Measurements from ENCODE around the gene ZDBF2. TPM values are rescaled to one million over a fixed set of nuclear protein-coding genes. Genes with fewer than 3 reads are reported as not detected.

ZDBF2 gene
- total RNA-seq, 2 experiments from 2014 or later, result 3.2 to 4.3 TPM

DNA sequence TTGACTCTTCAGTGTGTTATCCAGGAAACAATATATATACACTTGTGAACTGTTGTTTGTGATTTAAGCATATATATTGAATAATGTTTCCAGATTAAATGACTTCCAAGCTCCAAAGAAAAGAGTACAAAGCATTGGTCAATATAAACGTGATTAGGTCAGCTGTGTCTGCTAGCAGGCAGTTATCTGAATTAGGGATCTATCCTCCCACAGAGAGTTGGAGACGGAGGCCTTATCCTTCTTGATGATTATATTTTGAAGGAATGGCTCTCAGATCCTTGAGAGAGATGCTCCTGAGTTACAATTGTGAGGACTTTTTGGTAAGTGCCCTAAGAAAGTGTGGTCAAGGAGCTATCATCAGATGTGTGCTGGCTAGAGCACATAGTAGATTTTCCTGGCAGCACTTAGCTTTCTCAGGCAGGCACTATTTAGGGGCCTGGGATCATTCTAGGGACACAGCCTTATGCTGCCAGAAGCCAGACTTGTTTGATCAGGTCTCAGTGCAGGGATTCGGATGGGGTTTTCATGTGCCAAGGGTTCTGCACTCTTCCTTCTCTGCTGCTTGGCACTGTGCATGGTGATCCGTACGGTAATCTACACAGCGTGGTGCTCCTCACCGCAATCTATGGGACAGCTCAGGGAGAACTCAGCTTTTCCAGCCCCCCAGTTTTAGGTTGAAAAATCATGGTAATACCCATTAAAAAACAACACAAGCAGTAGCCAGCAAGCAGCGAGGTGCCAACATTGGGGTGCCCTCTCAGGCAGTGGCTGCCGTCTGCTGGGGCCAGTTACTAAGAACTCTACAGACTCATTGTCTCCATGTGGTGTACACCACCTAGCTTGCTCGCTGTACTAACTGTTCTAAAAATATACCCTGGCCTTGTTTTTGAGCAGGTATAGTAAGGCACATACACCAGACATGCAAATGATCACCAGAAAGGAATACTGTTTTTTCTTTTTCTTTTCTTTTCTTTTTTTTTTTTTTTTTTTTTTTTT lies 8.0 kb upstream of the ZDBF2 start:
- POLR2A ChIA-PET, result no interaction called here
- no peaks in the 10 kb centered on the region for H3K4me1 Mint-ChIP-seq (ENCODE audit: low read depth)
- no peak for ATAC-seq

DNA sequence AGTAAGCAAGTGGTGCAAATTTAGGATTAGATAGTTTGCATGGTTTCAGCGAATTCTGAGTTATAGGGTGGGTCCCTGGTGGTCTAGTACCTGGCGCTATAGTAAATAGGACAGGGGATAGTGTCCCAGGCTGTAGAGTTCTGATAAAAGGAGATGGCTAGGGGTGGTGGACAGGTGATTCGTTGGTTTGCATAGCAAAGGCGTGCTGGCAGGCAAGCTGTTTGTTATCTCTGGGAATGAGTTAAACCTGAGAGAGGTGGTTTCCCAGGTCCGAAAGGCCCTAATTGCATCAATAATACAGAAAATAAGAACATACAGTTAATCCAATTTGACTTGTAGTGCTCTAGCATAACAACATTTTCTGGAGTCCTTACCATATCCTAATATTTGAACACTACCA lies 6.9 kb upstream of the ZDBF2 start:
- Mint-ChIP-seq H3K9me3 (ENCODE audit: insufficient read depth) (no peaks in the 10 kb centered on the region), H3K36me3 (ENCODE audit: low read depth) (peaks cover 2% of the 10 kb centered on the region), H3K4me1 (ENCODE audit: low read depth) (no peaks in the 10 kb centered on the region), H3K27ac (no peak overlapping the region), H3K27me3 (ENCODE audit: low read depth) (peaks cover 61% of the 10 kb centered on the region), H3K4me3 (no peak overlapping the region)
- ChIA-PET POLR2A (no interaction called here), CTCF (no interaction called here)
- DNase-seq, result no peak
- ATAC-seq, result no peak

More for the DNA sequence above, 8.0 kb upstream of the ZDBF2 start:
- H3K9me3 Mint-ChIP-seq (ENCODE audit: insufficient read depth), result no peaks in the 10 kb centered on the region
- peaks cover 62% of the 10 kb centered on the region for H3K27me3 Mint-ChIP-seq (ENCODE audit: low read depth)
- CTCF ChIA-PET, result interaction anchor here (1.5 kb wide), 1 partner anchor 11 kb away, joined by 4 read pairs; no protein-coding TSS in a partner anchor
- no peak overlapping the region for H3K27ac Mint-ChIP-seq
- H3K36me3 Mint-ChIP-seq (ENCODE audit: low read depth), result peaks cover 2% of the 10 kb centered on the region
- DNase-seq, result no peak
- no peak overlapping the region for H3K4me3 Mint-ChIP-seq

DNA sequence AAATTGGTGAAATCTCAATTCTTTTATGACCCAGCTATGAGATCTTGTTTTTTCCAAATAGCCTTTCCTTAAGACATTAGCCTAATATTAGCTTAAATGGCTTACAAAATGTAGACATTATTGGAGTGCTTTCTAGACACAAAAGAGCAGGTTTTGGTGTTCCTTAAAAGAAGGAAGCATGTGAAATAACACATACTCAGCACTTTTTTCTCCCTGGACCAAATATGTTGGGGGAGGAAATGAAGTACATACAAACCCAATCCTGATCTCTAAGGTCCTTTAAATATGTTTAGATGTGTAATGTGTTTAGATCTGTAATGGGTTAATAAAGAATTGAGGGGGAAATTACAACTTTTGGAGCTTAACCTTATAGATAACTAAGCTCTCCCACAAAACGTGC lies 3.4 kb upstream of the ZDBF2 start:
- Mint-ChIP-seq H3K27me3 (ENCODE audit: low read depth) (peaks cover 57% of the 10 kb centered on the region), H3K27ac (no peak overlapping the region), H3K4me1 (ENCODE audit: low read depth) (peaks cover 16% of the 10 kb centered on the region), H3K9me3 (ENCODE audit: insufficient read depth) (no peaks in the 10 kb centered on the region), H3K4me3 (no peak overlapping the region), H3K36me3 (ENCODE audit: low read depth) (no peaks in the 10 kb centered on the region)
- ATAC-seq, result no peak
- ChIA-PET CTCF (no interaction called here), POLR2A (no interaction called here)
- no peak for DNase-seq

DNA sequence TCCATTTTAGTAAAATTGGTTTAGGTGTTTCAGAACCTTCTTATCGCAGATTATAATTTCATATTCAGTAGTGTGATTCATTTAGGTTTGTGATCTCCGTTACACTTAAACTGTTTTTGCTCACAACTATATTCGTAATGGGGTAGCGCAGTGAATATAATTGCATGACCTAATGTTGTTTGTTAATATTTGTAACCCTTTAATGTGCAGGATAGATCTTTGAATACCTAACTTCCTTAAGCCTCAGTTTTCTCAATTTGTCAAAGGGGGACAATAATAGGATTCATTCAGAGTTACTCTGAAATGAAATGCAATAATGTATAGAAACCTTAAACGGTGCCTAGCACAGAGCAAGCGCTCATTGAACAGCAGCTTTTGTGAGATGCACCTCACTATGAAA lies 558 bp upstream of the ZDBF2 start:
- ATAC-seq (no peak), DNase-seq (no peak)
- H3K9me3 Mint-ChIP-seq (ENCODE audit: insufficient read depth), result no peaks in the 10 kb centered on the region
- no peak overlapping the region for H3K27ac Mint-ChIP-seq
- no peaks in the 10 kb centered on the region for H3K36me3 Mint-ChIP-seq (ENCODE audit: low read depth)
- peaks cover 18% of the 10 kb centered on the region for H3K4me1 Mint-ChIP-seq (ENCODE audit: low read depth)
- peaks cover 46% of the 10 kb centered on the region for H3K27me3 Mint-ChIP-seq (ENCODE audit: low read depth)
- POLR2A ChIA-PET, result interaction anchor here (1.2 to 1.4 kb wide), 2 partner anchors 112 to 174 kb away, joined by 3 to 5 read pairs; no protein-coding TSS in a partner anchor
- peak overlapping the region; percentile 81 for H3K4me3 Mint-ChIP-seq
- CTCF ChIA-PET, result interaction anchor here (1.0 kb wide), 1 partner anchor 11 kb away, joined by 4 read pairs; no protein-coding TSS in a partner anchor

DNA sequence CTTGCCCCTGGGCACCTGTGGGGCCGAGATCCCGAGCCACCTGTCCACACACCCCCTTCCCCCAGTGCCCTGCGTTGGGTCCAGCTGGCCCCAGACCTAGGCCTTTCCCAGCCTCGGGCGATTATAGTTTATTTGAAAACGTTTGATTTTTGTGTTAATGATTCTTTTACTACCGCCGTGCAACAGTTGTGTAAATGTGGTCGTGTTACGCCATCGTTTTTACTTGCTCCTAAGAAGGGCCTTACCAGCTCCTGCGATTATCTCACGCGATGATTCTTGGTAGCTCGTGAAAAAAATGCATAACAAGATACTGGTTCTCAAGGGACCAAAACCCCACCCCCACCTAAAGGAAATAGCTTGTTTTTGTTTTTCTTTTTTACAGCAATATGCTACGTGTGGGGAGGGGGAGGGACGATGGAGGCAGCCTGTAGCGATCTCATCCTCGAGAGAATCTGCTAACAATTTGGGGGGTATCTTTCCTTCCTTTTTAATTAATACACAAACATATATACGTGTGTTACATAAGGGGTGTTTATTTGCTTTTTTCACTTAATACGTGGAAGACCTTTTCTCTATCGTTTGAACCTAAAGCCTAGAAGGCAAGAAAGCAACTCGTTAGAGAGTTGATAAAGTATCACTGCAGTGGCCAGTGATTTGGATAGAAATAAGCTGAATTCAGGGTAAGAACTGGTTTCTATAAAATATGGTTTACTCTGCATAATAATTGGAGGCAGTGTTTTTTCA lies 1.0 kb downstream of the ZDBF2 start:
- peak; percentile 34 for DNase-seq
- Mint-ChIP-seq H3K27me3 (ENCODE audit: low read depth) (peaks cover 42% of the 10 kb centered on the region), H3K27ac (peak overlapping the region; percentile 72), H3K36me3 (ENCODE audit: low read depth) (no peaks in the 10 kb centered on the region), H3K4me1 (ENCODE audit: low read depth) (peaks cover 18% of the 10 kb centered on the region), H3K9me3 (ENCODE audit: insufficient read depth) (no peaks in the 10 kb centered on the region), H3K4me3 (peak overlapping the region; percentile 75)
- POLR2A ChIA-PET, result interaction anchor here (1.0 to 1.4 kb wide), 2 partner anchors 114 to 189 kb away, joined by 3 to 5 read pairs; partner anchors contain the start of gene INO80D
- ATAC-seq, result peak; percentile 37
- CTCF ChIA-PET, result no interaction called here

DNA sequence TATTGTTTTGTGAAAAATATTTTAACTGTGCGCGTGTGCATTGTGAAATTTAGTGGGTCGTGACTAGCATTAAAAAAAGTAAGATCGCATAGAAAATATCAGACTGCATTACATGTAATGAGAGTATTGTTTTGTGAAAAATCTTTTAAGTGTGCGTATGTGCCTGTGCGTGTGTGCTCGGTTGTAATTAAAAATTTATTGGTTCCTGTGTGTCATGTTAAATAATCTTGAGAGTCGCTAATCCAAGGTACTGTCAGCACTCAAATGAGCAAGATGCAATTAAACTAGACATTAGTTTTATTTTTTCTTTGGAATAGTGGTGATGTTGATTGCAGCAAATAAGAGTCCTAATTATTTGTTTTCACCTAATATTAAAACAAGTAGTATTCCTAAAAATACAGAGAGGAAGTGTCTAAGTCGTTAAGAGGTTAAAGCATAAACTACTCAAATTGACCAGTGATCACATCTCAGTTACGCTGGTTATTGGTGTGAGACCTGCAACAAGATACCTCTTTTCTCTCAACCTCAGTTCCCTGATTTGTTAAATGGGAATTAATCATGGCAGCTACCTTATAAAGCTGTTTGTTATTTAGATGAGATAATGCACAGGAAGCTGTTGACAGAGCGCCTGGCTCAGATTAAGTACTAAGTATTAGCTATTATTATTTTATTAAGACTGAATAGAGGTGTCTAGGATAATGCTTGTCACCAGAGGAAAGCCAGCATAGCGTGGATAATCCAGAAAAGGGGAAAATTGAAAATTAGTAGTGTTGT lies 1.9 kb downstream of the ZDBF2 start:
- Mint-ChIP-seq H3K36me3 (ENCODE audit: low read depth) (no peaks in the 10 kb centered on the region), H3K4me3 (peak overlapping the region; percentile 75), H3K4me1 (ENCODE audit: low read depth) (peaks cover 18% of the 10 kb centered on the region), H3K27ac (no peak overlapping the region), H3K27me3 (ENCODE audit: low read depth) (peaks cover 40% of the 10 kb centered on the region), H3K9me3 (ENCODE audit: insufficient read depth) (no peaks in the 10 kb centered on the region)
- DNase-seq, result no peak
- ChIA-PET POLR2A (interaction anchor here (1.0 kb wide), 1 partner anchor 190 kb away, joined by 3 read pairs; the partner anchor contains the start of gene INO80D), CTCF (no interaction called here)
- ATAC-seq, result no peak

DNA sequence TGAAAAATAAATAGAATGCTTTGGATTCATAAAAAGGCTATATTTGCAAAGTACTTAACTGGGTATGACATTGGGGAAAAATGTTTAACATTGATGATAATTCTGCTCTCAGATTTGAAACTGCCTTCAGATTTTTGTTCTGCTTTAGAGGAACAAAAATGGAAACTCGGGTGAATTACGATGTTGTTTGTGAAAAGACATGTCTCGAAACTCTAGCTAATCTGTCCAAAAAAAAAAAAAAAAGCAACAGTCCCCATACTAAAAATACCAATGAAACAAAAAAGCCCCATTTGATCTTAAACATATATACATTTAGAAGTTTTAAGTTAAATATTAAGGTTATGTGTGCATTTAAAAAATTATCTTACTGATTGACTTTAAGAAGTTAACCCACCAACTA lies 3.0 kb downstream of the ZDBF2 start:
- POLR2A ChIA-PET, result no interaction called here
- CTCF ChIA-PET, result no interaction called here
- Mint-ChIP-seq H3K4me3 (no peak overlapping the region), H3K27ac (no peak overlapping the region), H3K9me3 (ENCODE audit: insufficient read depth) (no peaks in the 10 kb centered on the region), H3K36me3 (ENCODE audit: low read depth) (no peaks in the 10 kb centered on the region), H3K27me3 (ENCODE audit: low read depth) (peaks cover 36% of the 10 kb centered on the region), H3K4me1 (ENCODE audit: low read depth) (peaks cover 18% of the 10 kb centered on the region)
- ATAC-seq (no peak), DNase-seq (no peak)

DNA sequence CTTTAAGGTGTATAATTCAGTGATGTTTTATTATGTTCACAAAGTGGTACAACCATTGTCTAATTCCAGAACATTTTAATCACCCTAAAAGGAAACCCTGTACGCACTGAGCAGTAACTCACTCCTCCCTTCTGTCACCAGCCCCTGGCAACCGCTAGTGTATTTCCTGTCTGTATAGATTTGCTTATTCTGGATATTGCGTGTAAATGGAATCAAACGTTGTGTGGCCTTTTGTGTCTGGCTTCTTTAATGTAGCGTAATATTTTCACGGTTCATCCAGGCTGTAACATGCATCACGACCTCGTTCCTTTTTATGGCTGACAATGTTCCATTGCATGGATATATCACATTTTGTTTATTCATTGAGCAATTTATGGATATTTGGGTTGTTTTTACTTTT lies 8.3 kb downstream of the ZDBF2 start:
- H3K9me3 Mint-ChIP-seq (ENCODE audit: insufficient read depth), result peaks cover 4% of the 10 kb centered on the region
- CTCF ChIA-PET, result no interaction called here
- H3K36me3 Mint-ChIP-seq (ENCODE audit: low read depth), result peaks cover 6% of the 10 kb centered on the region
- DNase-seq, result no peak
- POLR2A ChIA-PET, result no interaction called here
- H3K4me3 Mint-ChIP-seq, result no peak overlapping the region
- no peak overlapping the region for H3K27ac Mint-ChIP-seq
- no peaks in the 10 kb centered on the region for H3K4me1 Mint-ChIP-seq (ENCODE audit: low read depth)
- no peak for ATAC-seq
- H3K27me3 Mint-ChIP-seq (ENCODE audit: low read depth), result peaks cover 5% of the 10 kb centered on the region

DNA sequence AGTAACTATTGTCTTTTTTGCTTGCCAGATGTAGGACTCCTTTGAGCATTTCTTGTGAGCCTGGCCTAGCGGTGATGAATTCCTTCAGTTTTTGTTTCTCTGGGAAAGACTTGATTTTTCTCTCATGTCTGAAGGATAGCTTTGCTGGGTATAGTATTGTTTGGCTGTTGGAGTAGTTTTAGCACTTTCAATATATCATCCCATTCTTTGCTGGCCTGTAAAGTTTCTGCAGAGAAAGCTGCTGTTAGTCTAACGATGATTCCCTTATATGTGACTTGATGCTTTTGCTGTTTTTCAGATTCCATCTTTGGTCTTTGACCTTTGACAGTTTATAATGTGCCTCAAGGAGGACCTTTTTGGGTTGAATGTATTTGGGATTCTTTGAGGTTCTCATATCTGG lies 12.7 kb downstream of the ZDBF2 start:
- no peak for DNase-seq
- no peak for ATAC-seq
- no peak overlapping the region for H3K4me3 Mint-ChIP-seq
- CTCF ChIA-PET, result no interaction called here
- H3K27ac Mint-ChIP-seq, result no peak overlapping the region
- peaks cover 10% of the 10 kb centered on the region for H3K36me3 Mint-ChIP-seq (ENCODE audit: low read depth)
- POLR2A ChIA-PET, result no interaction called here
- H3K27me3 Mint-ChIP-seq (ENCODE audit: low read depth), result no peaks in the 10 kb centered on the region
- no peaks in the 10 kb centered on the region for H3K4me1 Mint-ChIP-seq (ENCODE audit: low read depth)
- peaks cover 4% of the 10 kb centered on the region for H3K9me3 Mint-ChIP-seq (ENCODE audit: insufficient read depth)

DNA sequence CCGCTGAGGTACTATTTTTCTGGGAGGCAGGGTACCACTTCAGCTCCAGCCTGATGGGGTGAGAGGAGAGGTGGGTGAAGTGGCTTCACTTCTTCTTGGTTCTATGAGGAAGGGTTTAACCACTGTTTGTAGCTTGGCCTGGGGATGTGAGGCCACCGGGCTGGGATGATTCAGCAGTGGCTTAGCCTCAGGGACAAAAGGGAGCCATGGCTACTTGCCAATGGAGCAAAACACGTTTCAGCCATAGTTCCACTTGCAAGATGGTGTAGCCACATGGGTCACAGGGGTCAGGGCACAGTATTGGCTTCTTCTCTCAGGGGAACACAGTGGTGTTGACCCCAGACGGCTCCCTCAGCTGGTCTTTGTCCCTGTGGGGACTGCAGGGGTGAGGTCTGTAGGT lies 14.9 kb downstream of the ZDBF2 start:
- Mint-ChIP-seq H3K4me1 (ENCODE audit: low read depth) (no peaks in the 10 kb centered on the region), H3K9me3 (ENCODE audit: insufficient read depth) (peaks cover 4% of the 10 kb centered on the region), H3K4me3 (no peak overlapping the region), H3K27ac (no peak overlapping the region), H3K27me3 (ENCODE audit: low read depth) (no peaks in the 10 kb centered on the region), H3K36me3 (ENCODE audit: low read depth) (peaks cover 10% of the 10 kb centered on the region)
- ChIA-PET POLR2A (no interaction called here), CTCF (no interaction called here)
- ATAC-seq (no peak), DNase-seq (no peak)

DNA sequence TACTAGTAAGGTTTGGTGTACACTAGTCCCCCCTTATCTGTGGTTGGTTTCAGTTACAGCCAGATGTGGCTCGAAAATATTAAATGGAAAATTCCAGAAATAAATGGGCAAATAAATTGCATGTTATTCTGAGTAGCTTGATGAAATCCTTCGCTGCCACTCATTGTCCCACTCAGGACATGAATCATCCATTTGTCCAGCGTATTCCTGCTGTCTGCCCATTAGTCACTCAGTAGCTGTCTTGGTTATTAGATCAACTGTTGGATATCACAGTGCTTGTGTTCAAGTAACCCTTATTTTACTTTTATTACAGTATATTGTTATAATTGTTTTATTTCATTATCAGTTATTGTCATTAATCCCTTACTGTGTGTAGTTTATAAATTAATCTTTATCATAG lies 21.7 kb downstream of the ZDBF2 start:
- ChIA-PET CTCF (no interaction called here), POLR2A (no interaction called here)
- Mint-ChIP-seq H3K36me3 (ENCODE audit: low read depth) (no peaks in the 10 kb centered on the region), H3K27me3 (ENCODE audit: low read depth) (no peaks in the 10 kb centered on the region), H3K9me3 (ENCODE audit: insufficient read depth) (no peaks in the 10 kb centered on the region), H3K27ac (no peak overlapping the region), H3K4me3 (no peak overlapping the region), H3K4me1 (ENCODE audit: low read depth) (no peaks in the 10 kb centered on the region)
- ATAC-seq, result no peak
- DNase-seq, result no peak
